ENCODE measurements around the gene HBQ1. TPM values are rescaled to one million over a fixed set of nuclear protein-coding genes. Genes with fewer than 3 reads are reported as not detected.
"Not testable (repeated sequence)": the region's sequence is repeated elsewhere in the genome, so short reads cannot be mapped to it uniquely, and the experiment has no call there.

HBQ1 gene
- total RNA-seq, 1 donor from 2014 or later: not detected

DNA sequence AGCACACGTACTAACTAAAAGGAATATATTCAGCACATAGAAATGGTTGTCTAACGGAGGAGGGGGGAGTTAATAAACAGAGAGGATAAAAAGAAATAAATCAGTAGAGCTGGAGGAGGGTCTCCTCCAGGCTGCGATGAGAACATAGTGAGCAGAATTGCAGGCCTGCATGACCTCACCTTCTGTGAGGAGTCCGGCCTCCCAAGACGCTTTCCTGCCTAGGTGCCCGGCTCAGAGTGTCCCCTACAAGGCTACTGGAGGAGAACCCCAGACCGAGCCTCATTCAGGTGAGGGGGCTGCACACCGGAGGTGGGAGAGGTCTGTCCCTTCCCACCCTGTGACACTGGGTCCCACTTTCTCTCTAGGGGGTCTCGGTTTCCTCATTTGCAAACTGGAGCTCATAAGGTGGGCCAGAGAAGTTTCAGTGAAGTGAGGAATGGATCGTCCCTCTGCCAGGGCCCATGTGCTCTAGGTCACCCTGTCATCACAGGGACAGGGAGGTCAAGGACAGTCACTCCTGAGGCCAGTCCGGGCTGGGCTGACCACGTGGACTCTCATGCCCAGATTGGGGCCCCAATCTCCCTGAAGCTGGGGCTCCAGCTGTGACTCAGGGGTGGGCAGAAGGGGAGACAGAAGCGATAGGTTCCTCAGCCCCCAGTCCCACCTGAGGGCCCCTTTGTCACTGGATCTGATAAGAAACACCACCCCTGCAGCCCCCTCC, 17.8 kb upstream of the HBQ1 start:
- TF ChIP-seq, protein P1, sequence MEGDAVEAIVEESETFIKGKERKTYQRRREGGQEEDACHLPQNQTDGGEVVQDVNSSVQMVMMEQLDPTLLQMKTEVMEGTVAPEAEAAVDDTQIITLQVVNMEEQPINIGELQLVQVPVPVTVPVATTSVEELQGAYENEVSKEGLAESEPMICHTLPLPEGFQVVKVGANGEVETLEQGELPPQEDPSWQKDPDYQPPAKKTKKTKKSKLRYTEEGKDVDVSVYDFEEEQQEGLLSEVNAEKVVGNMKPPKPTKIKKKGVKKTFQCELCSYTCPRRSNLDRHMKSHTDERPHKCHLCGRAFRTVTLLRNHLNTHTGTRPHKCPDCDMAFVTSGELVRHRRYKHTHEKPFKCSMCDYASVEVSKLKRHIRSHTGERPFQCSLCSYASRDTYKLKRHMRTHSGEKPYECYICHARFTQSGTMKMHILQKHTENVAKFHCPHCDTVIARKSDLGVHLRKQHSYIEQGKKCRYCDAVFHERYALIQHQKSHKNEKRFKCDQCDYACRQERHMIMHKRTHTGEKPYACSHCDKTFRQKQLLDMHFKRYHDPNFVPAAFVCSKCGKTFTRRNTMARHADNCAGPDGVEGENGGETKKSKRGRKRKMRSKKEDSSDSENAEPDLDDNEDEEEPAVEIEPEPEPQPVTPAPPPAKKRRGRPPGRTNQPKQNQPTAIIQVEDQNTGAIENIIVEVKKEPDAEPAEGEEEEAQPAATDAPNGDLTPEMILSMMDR (IDR thresholded peaks at IDR 0.05; ENCODE audit: unreplicated experiment): no peak
- no peak overlapping the region for H3K27ac Mint-ChIP-seq (ENCODE audit: unreplicated experiment)
- H3K27me3 Mint-ChIP-seq (ENCODE audit: unreplicated experiment): peaks cover 15% of the 10 kb centered on the region

GRCh38 chr16:163139-163538, 17.1 kb upstream of the HBQ1 start:
- not testable (repeated sequence) for H3K4me3 Mint-ChIP-seq (ENCODE audit: unreplicated experiment)

More for the DNA sequence above, 17.8 kb upstream of the HBQ1 start:
- Mint-ChIP-seq H3K4me1 (ENCODE audit: unreplicated experiment) (no peaks in the 10 kb centered on the region), H3K36me3 (ENCODE audit: low read depth, unreplicated experiment) (no peaks in the 10 kb centered on the region), H3K4me3 (ENCODE audit: unreplicated experiment) (no peak overlapping the region), H3K9me3 (ENCODE audit: unreplicated experiment) (no peaks in the 10 kb centered on the region)
- DNase-seq (ENCODE audit: low spot score): no peak

DNA sequence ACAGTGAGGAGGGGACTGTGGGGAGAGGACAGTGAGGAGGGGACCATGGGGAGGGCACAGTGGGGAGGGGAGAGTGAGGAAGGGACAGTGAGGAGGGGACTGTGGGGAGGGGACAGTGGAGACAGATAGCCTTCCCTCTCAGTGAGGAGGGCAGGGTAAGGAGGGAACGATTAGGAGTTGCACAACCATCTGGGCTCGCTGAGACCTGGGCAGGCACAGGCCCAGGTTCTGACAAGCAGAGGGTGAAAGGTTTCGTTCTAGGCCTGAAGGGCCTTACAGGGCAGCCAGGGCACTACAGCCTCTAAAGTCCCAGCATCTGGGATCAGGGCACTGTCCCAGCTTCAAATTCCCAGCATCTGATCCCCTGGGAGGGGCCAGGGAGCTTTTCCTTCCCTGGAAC, 16.6 kb upstream of the HBQ1 start:
- H3K27me3 Mint-ChIP-seq (ENCODE audit: unreplicated experiment): peaks cover 20% of the 10 kb centered on the region
- not testable (repeated sequence) for DNase-seq (ENCODE audit: low spot score); H3K4me1 Mint-ChIP-seq (ENCODE audit: unreplicated experiment); H3K4me3 Mint-ChIP-seq (ENCODE audit: unreplicated experiment); H3K9me3 Mint-ChIP-seq (ENCODE audit: unreplicated experiment); H3K36me3 Mint-ChIP-seq (ENCODE audit: low read depth, unreplicated experiment); H3K27ac Mint-ChIP-seq (ENCODE audit: unreplicated experiment)

More at GRCh38 chr16:163139-163538, 17.1 kb upstream of the HBQ1 start:
- peaks cover 15% of the 10 kb centered on the region for H3K27me3 Mint-ChIP-seq (ENCODE audit: unreplicated experiment)
- H3K4me1 Mint-ChIP-seq (ENCODE audit: unreplicated experiment); DNase-seq (ENCODE audit: low spot score); H3K36me3 Mint-ChIP-seq (ENCODE audit: low read depth, unreplicated experiment); H3K9me3 Mint-ChIP-seq (ENCODE audit: unreplicated experiment); H3K27ac Mint-ChIP-seq (ENCODE audit: unreplicated experiment): not testable (repeated sequence)

DNA sequence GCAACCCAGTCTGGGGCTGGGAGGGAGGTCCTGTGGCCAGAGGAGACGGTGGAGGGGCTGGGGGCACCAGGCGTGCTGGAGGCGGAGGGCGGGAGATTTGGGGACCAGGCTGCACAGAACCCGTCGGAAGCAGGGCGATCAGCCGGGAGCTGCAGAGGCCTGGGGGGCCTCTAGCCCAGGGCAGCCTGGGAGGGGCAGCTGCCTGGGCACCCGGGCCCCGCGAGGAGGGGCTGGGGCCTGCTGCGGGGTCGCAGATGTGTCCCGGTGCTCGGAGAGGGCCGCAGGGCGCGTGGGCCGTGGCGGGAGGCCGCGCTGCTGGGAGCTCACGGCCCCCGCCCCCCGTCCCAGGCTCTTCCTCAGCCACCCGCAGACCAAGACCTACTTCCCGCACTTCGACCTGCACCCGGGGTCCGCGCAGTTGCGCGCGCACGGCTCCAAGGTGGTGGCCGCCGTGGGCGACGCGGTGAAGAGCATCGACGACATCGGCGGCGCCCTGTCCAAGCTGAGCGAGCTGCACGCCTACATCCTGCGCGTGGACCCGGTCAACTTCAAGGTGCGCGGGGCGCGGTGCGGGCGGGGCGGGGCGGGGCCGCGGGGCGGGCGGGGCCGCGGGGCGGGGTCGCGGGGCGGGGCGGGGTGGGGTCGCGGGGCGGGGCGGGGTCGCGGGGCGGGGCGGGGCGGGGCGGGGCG, 16.0 kb upstream of the HBQ1 start:
- not testable (repeated sequence) for H3K9me3 Mint-ChIP-seq (ENCODE audit: unreplicated experiment); H3K4me1 Mint-ChIP-seq (ENCODE audit: unreplicated experiment); DNase-seq (ENCODE audit: low spot score); H3K4me3 Mint-ChIP-seq (ENCODE audit: unreplicated experiment); H3K27ac Mint-ChIP-seq (ENCODE audit: unreplicated experiment); H3K36me3 Mint-ChIP-seq (ENCODE audit: low read depth, unreplicated experiment)
- H3K27me3 Mint-ChIP-seq (ENCODE audit: unreplicated experiment): peaks cover 21% of the 10 kb centered on the region

DNA sequence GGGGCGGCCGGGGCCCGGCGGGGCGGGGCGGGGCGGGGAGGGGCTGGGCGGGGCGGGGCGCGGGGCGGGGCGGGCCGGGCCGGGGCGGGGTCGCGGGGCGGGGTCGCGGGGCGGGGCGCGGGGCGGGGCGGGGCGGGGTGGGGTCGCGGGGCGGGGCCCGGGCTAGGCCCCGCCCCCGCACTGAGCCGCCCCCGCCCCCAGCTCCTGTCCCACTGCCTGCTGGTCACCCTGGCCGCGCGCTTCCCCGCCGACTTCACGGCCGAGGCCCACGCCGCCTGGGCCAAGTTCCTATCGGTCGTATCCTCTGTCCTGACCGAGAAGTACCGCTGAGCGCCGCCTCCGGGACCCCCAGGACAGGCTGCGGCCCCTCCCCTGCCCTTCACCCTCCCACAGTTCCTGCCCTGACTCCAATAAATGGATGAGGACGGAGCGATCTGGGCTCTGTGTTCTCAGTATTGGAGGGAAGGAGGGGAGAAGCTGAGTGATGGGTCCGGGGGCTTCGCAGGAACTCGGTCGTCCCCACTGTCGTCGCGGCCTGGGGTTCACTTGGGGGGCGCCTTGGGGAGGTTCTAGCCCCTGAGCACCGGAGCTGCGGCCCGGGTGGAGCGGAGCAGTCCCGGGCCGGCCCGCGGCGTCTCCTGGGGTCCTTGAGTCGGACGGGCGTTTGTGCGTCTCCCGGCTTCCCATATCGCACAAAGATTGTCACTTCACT, 15.3 kb upstream of the HBQ1 start:
- Mint-ChIP-seq H3K9me3 (ENCODE audit: unreplicated experiment) (no peaks in the 10 kb centered on the region), H3K27me3 (ENCODE audit: unreplicated experiment) (peaks cover 23% of the 10 kb centered on the region), H3K36me3 (ENCODE audit: low read depth, unreplicated experiment) (no peaks in the 10 kb centered on the region), H3K27ac (ENCODE audit: unreplicated experiment) (no peak overlapping the region), H3K4me1 (ENCODE audit: unreplicated experiment) (no peaks in the 10 kb centered on the region), H3K4me3 (ENCODE audit: unreplicated experiment) (no peak overlapping the region)
- TF ChIP-seq, protein P1 (IDR thresholded peaks at IDR 0.05; ENCODE audit: unreplicated experiment): no peak
- DNase-seq (ENCODE audit: low spot score): no peak

DNA sequence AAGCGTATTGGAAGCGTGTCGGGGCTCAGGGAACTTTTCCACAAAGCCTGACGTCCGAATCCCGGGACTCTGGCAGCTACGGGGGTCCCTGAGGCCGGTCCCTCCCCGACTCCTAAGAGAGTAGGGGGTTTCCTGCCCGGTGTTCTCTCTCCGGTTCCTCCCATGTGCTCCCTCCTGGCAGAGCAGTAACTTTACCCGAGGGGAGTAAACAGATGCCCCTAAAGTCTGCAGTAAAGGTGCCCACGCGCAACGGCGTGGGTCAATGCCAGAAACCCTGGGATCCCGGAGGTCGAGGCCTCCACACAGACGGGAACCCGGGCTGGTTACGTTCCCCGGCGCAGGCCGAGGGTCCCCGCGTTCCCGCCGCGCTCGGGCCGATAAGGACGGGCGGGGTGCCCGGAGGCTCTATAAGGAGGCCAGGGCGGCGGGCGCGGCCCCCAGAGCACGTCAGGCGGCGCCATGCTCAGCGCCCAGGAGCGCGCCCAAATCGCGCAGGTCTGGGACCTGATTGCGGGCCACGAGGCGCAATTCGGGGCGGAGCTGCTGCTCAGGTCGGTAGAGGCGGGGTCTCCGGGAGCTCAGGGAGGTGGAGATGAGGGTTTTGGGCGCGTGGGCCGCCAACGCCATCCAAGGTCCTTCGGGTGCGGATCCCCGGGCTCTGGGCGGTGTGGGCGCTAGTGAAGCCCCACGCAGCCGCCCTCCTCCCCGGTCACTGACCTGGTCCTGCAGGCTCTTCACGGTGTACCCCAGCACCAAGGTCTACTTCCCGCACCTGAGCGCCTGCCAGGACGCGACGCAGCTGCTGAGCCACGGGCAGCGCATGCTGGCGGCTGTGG, 14.5 kb upstream of the HBQ1 start, which contains the start of gene HBM:
Gene HBM (plus strand): TSS at position 440 of the 836 bp plus-strand sequence. CDS start 20 bp downstream, at position 460.
- H3K4me1 Mint-ChIP-seq (ENCODE audit: unreplicated experiment): no peaks in the 10 kb centered on the region
- H3K36me3 Mint-ChIP-seq (ENCODE audit: low read depth, unreplicated experiment): peaks cover 1% of the 10 kb centered on the region
- H3K27ac Mint-ChIP-seq (ENCODE audit: unreplicated experiment): no peak within 1 kb of the TSS
- no peaks in the 10 kb centered on the region for H3K9me3 Mint-ChIP-seq (ENCODE audit: unreplicated experiment)
- H3K4me3 Mint-ChIP-seq (ENCODE audit: unreplicated experiment): no peak within 1 kb of the TSS
- TF ChIP-seq, protein P1 (IDR thresholded peaks at IDR 0.05; ENCODE audit: unreplicated experiment): no peak
- DNase-seq (ENCODE audit: low spot score): no peak
- H3K27me3 Mint-ChIP-seq (ENCODE audit: unreplicated experiment): peaks cover 29% of the 10 kb centered on the region
